Rectal smooth muscle tissue (tissue), 1 donor: ENCODE data around the gene SORCS2.

Source experiments
- H3K27ac ChIP-seq: one replicate; pipeline ENCODE4 v1.7.0; 2013; ENCODE audit warnings: low read depth, low read length, inconsistent platforms
- H3K27me3 ChIP-seq: one replicate; pipeline ENCODE4 v1.7.0; 2013; ENCODE audit warnings: low read length; ENCODE audit not compliant: control insufficient read depth, insufficient read depth
- H3K36me3 ChIP-seq: one replicate; pipeline ENCODE4 v1.7.0; 2013; ENCODE audit warnings: low read length; ENCODE audit not compliant: control insufficient read depth, insufficient read depth
- H3K4me1 ChIP-seq: one replicate; pipeline ENCODE4 v1.7.0; 2013; ENCODE audit warnings: low read length; ENCODE audit not compliant: control insufficient read depth, insufficient read depth
- H3K4me3 ChIP-seq: one replicate; pipeline ENCODE4 v1.7.0; 2013; ENCODE audit warnings: low read length
- H3K9ac ChIP-seq: one replicate; pipeline ENCODE4 v1.7.0; 2013; ENCODE audit warnings: low read length

The SORCS2 gene

GRCh38 chr4:7192252-7193029, at the start of gene SORCS2:
SORCS2 (plus strand) TSS chr4:7192538.
- H3K27ac ChIP-seq = no peak within 1 kb of the TSS
- no peak within 1 kb of the TSS for H3K9ac ChIP-seq
- peaks cover 9% of the 10 kb centered on the region for H3K4me1 ChIP-seq
- H3K27me3 ChIP-seq = peaks cover 5% of the 10 kb centered on the region
- no peaks in the 10 kb centered on the region for H3K36me3 ChIP-seq
- peak within 1 kb of the TSS; percentile 64 for H3K4me3 ChIP-seq

DNA sequence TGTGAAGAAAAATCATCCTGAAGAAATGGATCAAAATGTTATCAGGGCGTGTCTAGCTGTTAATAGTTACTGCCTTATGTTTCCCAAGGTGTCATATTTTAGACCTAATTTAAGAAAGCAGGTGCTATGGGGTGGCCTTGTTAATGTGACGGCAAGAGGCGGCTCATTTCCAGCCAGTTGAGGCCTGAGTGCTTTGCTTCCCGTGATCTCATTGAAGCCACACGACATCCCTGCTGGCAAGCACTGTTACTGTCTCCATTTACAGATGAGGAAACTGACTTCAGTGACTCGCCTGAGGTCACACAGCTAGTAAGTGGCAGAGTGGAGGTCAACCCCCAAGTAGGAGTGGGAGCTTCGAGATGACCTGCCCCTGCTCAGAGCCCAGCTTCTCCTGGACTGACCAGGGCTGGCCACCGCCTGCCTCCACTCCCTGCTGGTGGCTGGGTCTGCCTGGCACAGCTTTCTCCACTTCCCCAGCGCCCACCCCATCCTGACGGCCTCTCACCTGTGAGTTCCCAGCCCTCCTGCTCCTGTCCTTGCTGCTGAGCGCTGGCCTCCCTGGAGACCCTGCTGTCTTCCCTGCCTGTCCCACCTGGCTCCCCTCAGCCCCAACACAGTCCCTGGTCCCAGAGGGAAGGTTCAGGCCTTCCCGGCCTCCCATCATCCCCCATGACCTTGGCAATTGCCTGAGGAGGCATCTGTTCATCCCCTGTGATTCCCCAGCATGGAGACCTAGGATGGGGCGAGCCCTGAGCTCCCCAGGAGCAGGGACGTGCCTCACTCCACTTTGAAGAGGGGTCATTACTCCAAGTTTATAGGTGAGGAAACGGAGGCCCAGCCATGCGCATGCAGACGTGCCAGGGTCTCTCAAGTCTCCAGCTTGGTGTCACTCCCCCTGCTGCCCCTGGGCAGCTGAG, 47.7 kb upstream of the SORCS2 start:
- no peaks in the 10 kb centered on the region for H3K36me3 ChIP-seq
- H3K9ac ChIP-seq = no peak overlapping the region
- H3K27me3 ChIP-seq = no peaks in the 10 kb centered on the region
- no peak overlapping the region for H3K4me3 ChIP-seq
- no peak overlapping the region for H3K27ac ChIP-seq
- no peaks in the 10 kb centered on the region for H3K4me1 ChIP-seq

GRCh38 chr4:7145291-7145934, 46.9 kb upstream of the SORCS2 start:
- Histone ChIP-seq H3K9ac (no peak overlapping the region), H3K27me3 (no peaks in the 10 kb centered on the region), H3K4me3 (no peak overlapping the region), H3K36me3 (no peaks in the 10 kb centered on the region), H3K27ac (no peak overlapping the region), H3K4me1 (no peaks in the 10 kb centered on the region)

- Histone ChIP-seq H3K4me3 (no peak overlapping the region), H3K27ac (no peak overlapping the region), H3K27me3 (no peaks in the 10 kb centered on the region), H3K36me3 (no peaks in the 10 kb centered on the region), H3K9ac (no peak overlapping the region), H3K4me1 (no peaks in the 10 kb centered on the region)
Measured at GRCh38 chr4:7146059-7146785, 46.1 kb upstream of the SORCS2 start.

DNA sequence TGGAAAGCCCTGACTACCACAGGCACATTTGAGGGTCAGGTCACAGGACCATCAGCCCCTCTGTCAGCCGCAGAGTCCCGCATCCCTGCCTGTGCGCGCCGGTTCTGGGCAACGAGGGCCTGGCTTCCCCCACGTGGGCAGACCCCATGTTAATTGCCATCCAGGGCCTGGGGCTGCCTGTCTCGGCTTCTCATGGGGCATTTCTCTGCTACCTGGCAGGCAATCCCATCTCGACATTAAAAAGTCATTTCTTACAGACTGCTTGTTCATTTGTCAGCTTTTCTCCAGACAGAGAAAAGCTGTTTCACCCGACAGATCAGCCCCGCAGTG, 45.6 kb upstream of the SORCS2 start:
- H3K4me3 ChIP-seq = no peak overlapping the region
- no peak overlapping the region for H3K9ac ChIP-seq
- H3K27ac ChIP-seq = no peak overlapping the region
- H3K27me3 ChIP-seq = no peaks in the 10 kb centered on the region
- H3K36me3 ChIP-seq = no peaks in the 10 kb centered on the region
- no peaks in the 10 kb centered on the region for H3K4me1 ChIP-seq

GRCh38 chr4:7147261-7147660, 45.1 kb upstream of the SORCS2 start:
- H3K27me3 ChIP-seq = no peaks in the 10 kb centered on the region
- no peaks in the 10 kb centered on the region for H3K4me1 ChIP-seq
- no peak overlapping the region for H3K4me3 ChIP-seq
- no peak overlapping the region for H3K9ac ChIP-seq
- H3K36me3 ChIP-seq = no peaks in the 10 kb centered on the region
- H3K27ac ChIP-seq = no peak overlapping the region

GRCh38 chr4:7147661-7148310, 44.6 kb upstream of the SORCS2 start:
- Histone ChIP-seq H3K9ac (no peak overlapping the region), H3K27ac (no peak overlapping the region), H3K27me3 (no peaks in the 10 kb centered on the region), H3K4me3 (no peak overlapping the region), H3K4me1 (no peaks in the 10 kb centered on the region), H3K36me3 (no peaks in the 10 kb centered on the region)

GRCh38 chr4:7148337-7148736, 44.0 kb upstream of the SORCS2 start:
- Histone ChIP-seq H3K36me3 (no peaks in the 10 kb centered on the region), H3K9ac (no peak overlapping the region), H3K27me3 (no peaks in the 10 kb centered on the region)

GRCh38 chr4:7150036-7150635, 42.2 kb upstream of the SORCS2 start:
- no peaks in the 10 kb centered on the region for H3K27me3 ChIP-seq
- H3K36me3 ChIP-seq = no peaks in the 10 kb centered on the region
- no peak overlapping the region for H3K9ac ChIP-seq
- H3K4me1 ChIP-seq = no peaks in the 10 kb centered on the region
- H3K4me3 ChIP-seq = no peak overlapping the region
- no peak overlapping the region for H3K27ac ChIP-seq

More at GRCh38 chr4:7148337-7148736, 44.0 kb upstream of the SORCS2 start:
- no peaks in the 10 kb centered on the region for H3K4me1 ChIP-seq
- no peak overlapping the region for H3K4me3 ChIP-seq
- no peak overlapping the region for H3K27ac ChIP-seq

GRCh38 chr4:7151668-7152227, 40.6 kb upstream of the SORCS2 start:
- H3K4me1 ChIP-seq = peaks cover 5% of the 10 kb centered on the region
- no peaks in the 10 kb centered on the region for H3K27me3 ChIP-seq
- H3K4me3 ChIP-seq = no peak overlapping the region
- no peak overlapping the region for H3K27ac ChIP-seq
- H3K9ac ChIP-seq = no peak overlapping the region
- no peaks in the 10 kb centered on the region for H3K36me3 ChIP-seq

DNA sequence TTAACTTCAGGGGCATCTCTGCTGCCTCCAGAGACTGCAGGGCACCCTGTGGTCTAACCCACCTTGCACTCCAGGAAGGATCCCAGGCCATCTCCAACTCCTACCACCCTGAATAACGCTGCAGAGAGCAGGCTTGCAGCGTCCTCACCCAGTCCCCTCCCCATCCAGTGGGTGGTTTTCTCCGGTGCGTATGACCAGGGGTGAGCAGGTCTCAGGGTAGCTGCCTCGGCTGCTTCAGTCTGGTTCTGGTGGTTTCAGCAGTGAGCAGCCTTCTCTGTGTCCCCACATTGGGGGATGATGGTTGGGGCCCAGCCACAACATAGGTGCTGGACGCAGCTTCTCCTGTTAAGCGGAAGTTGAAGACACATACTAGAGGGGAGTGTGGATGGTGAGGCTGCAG, 38.6 kb upstream of the SORCS2 start:
- no peak overlapping the region for H3K27ac ChIP-seq
- no peaks in the 10 kb centered on the region for H3K27me3 ChIP-seq
- H3K4me1 ChIP-seq = peaks cover 5% of the 10 kb centered on the region
- H3K36me3 ChIP-seq = no peaks in the 10 kb centered on the region
- H3K4me3 ChIP-seq = no peak overlapping the region
- H3K9ac ChIP-seq = no peak overlapping the region
